ENCODE measurements around the gene HMX1. TPM values are rescaled to one million over a fixed set of nuclear protein-coding genes. Genes with fewer than 3 reads are reported as not detected.

Gene HMX1
- total RNA-seq, 2 donors from 2014 or later: not detected

DNA sequence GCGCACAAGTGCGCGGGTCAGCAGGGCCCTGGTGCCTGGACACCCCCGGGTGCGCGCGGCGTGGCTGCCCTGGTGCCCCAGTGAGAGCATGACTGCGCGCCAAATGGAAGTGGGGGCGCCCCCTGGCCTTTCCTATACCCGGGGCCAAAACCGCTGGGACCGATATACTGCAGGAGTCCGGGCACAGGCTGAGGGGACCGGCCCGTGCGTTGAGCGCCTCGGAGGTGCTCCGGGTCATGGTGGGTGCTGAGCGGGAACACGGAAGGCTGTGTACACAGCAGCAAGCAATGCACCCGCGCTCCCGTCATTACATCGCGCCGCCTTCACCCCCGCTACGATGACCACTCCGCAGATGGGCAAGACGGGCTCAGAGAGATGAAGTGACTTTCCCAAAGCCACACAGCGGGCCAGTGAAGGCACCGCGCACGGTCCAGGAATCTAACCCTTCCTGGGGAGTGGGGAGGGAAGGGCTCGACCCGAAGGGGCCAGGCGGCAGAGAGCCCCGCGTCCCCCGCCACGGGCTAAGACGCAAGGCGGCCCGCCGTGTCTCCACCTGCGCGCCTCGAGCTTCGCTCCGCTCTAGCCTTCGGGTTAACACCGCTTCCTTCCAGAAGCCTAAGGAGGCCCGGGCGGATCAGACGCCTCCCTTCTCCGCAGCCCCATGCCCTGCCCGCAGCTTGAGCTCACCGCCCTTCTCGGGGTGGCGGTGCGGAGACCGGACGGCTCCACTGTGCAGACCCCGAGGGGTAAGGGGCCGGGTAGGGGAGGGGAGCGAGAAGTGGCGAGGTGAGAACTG, 11.3 kb downstream of the HMX1 start:
- H3K4me3 ChIP-seq: no peak overlapping the region
- no peak for DNase-seq (ENCODE audit: low spot score)
- H3K4me1 ChIP-seq: peaks cover 0 to 38% of the 10 kb centered on the region in 2 donors
- H3K9me3 ChIP-seq: no peaks in the 10 kb centered on the region
- H3K27ac ChIP-seq: no peak overlapping the region
- H3K27me3 ChIP-seq: peaks cover 19 to 59% of the 10 kb centered on the region in 2 donors
- TF ChIP-seq, protein P1, sequence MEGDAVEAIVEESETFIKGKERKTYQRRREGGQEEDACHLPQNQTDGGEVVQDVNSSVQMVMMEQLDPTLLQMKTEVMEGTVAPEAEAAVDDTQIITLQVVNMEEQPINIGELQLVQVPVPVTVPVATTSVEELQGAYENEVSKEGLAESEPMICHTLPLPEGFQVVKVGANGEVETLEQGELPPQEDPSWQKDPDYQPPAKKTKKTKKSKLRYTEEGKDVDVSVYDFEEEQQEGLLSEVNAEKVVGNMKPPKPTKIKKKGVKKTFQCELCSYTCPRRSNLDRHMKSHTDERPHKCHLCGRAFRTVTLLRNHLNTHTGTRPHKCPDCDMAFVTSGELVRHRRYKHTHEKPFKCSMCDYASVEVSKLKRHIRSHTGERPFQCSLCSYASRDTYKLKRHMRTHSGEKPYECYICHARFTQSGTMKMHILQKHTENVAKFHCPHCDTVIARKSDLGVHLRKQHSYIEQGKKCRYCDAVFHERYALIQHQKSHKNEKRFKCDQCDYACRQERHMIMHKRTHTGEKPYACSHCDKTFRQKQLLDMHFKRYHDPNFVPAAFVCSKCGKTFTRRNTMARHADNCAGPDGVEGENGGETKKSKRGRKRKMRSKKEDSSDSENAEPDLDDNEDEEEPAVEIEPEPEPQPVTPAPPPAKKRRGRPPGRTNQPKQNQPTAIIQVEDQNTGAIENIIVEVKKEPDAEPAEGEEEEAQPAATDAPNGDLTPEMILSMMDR (IDR thresholded peaks at IDR 0.05): no peak
- H3K36me3 ChIP-seq: no peaks in the 10 kb centered on the region

DNA sequence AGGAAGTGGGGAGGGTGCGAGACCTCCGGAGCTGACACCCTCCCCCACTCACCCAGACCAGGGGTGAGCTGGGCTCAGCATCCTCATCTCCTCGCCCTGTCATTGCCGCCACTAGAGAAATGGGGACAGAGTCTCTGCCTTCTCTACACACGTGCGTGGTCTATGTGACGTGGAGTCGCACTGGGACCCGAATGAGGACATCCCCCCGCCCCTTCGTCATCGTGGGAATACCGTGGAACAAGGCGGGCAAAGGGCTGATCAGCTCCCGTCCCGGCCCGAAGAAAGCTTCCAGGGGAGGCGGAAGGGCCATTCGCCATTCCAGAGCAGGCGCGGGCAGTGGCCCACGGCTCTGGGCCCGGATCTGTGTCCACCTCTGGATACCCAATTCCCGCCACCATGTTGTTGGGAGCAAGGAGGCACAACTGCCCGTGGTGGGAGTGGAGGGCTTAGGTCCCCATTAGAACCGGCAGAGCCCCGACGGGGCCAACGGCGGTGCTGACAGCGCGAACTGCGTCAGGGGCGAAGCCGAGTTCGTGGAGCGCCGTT, 12.0 kb downstream of the HMX1 start:
- H3K4me3 ChIP-seq: no peak overlapping the region
- H3K27me3 ChIP-seq: peaks cover 19 to 61% of the 10 kb centered on the region in 2 donors
- H3K27ac ChIP-seq: no peak overlapping the region
- TF ChIP-seq, protein P1 (IDR thresholded peaks at IDR 0.05): no peak
- no peak for DNase-seq (ENCODE audit: low spot score)
- H3K36me3 ChIP-seq: no peaks in the 10 kb centered on the region
- no peaks in the 10 kb centered on the region for H3K9me3 ChIP-seq
- H3K4me1 ChIP-seq: peaks cover 0 to 38% of the 10 kb centered on the region in 2 donors

DNA sequence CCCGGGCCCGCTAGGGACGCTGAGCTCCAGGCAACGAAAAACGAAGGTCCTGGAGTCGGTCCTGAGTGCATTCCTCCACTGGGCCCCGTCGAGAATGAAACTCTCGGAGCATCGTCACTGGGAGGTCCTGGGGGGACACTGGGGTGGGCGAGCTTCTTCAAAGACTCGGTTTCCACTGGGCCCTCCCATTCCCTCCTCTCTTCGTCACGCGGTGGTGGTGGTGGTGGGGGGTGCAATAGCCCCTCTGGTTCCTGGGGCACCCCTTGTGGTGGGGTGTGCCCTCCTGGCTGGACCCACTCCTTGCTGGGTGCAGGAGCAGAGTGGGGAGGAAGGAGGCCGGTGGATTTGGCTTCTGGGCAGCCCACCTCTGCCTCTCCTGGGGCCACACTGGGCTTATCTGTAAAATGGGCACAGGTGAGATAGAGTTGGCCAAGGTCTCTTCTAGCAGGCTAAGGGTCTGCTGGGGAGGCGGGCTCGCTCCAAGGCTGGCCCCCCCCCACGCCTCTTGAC, 12.9 kb downstream of the HMX1 start:
- peaks cover 0 to 38% of the 10 kb centered on the region in 2 donors for H3K4me1 ChIP-seq
- H3K36me3 ChIP-seq: no peaks in the 10 kb centered on the region
- peaks cover 19 to 61% of the 10 kb centered on the region in 2 donors for H3K27me3 ChIP-seq
- TF ChIP-seq, protein P1 (IDR thresholded peaks at IDR 0.05): no peak
- no peak overlapping the region for H3K27ac ChIP-seq
- H3K9me3 ChIP-seq: no peaks in the 10 kb centered on the region
- DNase-seq (ENCODE audit: low spot score): no peak
- H3K4me3 ChIP-seq: no peak overlapping the region

DNA sequence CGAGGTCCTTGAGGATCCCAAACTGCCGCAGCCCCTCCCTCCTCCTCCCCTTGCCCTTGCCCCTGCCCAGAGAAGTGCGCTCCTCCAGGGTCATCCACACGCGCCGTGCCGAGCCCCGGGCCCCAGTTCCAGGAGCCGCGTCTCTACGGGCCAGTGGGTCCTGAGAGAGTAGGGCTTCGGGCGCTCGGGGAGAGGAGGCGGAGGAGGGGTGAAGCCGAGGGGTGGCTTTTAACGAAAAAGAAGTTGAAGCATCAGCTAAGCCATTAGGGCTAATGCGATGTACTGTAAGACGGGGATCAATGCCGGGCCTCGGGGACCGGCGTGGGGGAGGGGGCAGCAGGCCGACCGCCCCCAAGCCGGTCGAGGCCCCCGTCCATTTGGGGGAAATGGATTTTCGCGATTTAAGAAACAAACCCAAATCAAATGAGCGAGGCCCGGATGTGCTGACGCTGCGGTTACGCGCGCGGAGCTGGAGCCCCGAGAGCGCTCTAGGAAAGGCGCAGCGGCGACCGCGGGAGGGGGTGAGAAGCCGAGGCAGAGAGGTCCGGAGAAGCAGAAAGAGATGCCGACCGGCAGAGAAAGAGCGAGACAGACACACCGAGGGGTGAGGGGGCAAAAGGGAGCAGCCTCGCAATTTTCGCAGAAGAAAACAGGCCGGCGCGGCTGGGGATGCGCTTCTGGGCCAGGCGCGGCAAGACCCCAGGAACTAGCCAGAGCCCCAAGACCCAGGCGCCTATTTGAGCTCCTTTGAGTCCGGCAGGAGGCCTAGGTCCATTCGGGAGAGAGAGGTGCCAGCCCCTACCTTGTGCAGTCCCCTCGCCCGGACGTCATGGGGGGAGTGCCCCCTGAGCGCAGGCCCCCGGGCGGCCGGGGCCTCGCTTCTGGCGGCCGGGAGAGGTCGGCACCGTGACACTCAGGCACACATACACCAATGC, 13.6 kb downstream of the HMX1 start:
- no peak overlapping the region for H3K27ac ChIP-seq
- TF ChIP-seq, protein P1 (IDR thresholded peaks at IDR 0.05): no peak
- DNase-seq (ENCODE audit: low spot score): no peak
- H3K9me3 ChIP-seq: peaks cover 0 to 4% of the 10 kb centered on the region in 2 donors
- H3K36me3 ChIP-seq: no peaks in the 10 kb centered on the region
- peaks cover 0 to 38% of the 10 kb centered on the region in 2 donors for H3K4me1 ChIP-seq
- H3K27me3 ChIP-seq: peaks cover 16 to 55% of the 10 kb centered on the region in 2 donors
- peak overlapping the region in 1 of 2 donors; percentile 33 for H3K4me3 ChIP-seq

DNA sequence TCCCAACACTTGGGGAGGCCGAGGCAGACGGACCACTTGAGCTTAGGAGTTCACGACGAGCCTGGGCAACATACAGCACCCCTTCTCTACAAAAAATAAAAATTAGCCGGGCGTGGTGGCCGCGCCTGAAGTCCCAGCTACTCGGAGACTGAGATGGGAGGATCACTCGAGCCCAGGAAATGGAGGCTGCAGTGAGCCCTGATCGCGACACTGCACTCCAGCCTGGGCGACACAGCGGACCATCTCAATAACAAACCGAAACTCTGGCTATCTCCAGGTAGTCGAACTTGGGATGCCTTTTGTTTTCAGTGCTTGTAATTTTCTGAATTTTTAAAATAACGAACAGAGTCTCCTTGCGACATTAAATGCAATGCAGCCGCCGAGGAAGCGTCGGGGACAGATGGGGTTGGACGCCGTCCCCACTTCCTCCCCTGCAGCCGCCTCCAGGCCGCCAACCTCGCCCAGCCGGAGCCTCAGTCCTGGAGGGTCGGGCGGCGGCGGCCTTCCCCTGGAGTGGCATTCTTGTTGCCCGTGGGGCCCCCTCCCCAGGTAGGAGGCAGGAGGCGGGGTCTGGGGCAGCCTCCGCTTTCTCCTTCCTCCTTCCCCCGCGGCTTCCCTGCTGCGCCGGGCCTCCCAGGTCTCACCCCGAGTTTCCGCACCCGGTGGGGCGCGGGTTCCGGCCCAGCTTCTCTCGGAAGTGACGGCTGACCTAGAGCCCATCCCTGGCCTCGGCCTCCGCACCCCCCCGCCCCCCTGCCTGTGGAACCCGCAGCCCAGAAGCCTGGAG, 14.6 kb downstream of the HMX1 start:
- Histone ChIP-seq H3K27me3 (peaks cover 15 to 47% of the 10 kb centered on the region in 2 donors), H3K4me3 (peak overlapping the region in 1 of 2 donors; percentile 33), H3K4me1 (peaks cover 0 to 38% of the 10 kb centered on the region in 2 donors), H3K9me3 (peaks cover 0 to 12% of the 10 kb centered on the region in 2 donors), H3K36me3 (no peaks in the 10 kb centered on the region), H3K27ac (no peak overlapping the region)
- TF ChIP-seq, protein P1 (IDR thresholded peaks at IDR 0.05): no peak
- DNase-seq (ENCODE audit: low spot score): no peak

All from right atrium auricular region (tissue), 2 donors.